K562 (cell line): ENCODE data around the gene GVQW3.

Experiments
- FOXM1 ChIP-seq, 2 experiments: fragments of 450-650 bp in 1 of 2; sonication (generic) in 1 of 2; formaldehyde crosslinking in 1 of 2; IDR thresholded peaks; 2 replicates each; pipeline versions ENCODE4 v1.6.1 to v1.9.0; 2017 to 2022; ENCODE audit warnings: low read depth in 2 of 2, mild to moderate bottlenecking in 2 of 2, missing genetic modification reagents in 1 of 2, moderate library complexity in 1 of 2
- MTA1 ChIP-seq: fragments of 450-650 bp; IDR thresholded peaks from 2 replicates; pipeline ENCODE4 v1.6.1; 2017; ENCODE audit warnings: borderline replicate concordance

- TF ChIP-seq MTA1, result no peak
- no peak for TF ChIP-seq FOXM1 (IDR thresholded peaks at IDR 0.05; ENCODE audit: low read depth)
- TF ChIP-seq FOXM1 (CRISPR knock-in tag; IDR thresholded peaks at IDR 0.05; ENCODE audit: low read depth), result no peak
These were observed 32.8 kb upstream of the GVQW3 start for GRCh38 chr11:76348348-76348747.
